ENCODE measurements around the gene MAP1B.

DNA sequence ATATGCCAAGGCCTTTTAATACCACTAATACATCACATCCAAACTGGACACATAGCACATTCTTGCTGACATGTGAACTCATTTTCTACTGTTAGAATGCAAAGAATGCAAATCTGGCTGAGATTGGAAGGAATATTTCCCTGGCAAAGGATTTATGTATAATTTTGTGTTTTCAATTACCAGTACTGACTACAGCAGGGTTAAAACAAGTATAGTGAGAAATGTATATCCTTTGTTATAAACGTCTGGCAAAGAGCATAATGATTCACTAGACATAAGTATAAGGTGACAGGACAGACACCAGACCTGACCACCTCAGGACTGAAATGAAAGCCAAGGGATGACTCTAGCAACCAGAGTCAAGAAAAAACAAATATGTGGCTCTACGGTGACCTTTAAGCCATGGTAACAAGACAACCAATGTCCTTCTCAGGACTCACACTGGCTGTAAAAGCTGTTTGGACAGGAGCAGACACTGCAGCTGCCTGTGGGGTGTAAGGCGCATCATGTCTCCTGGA lies 117.7 kb downstream of the MAP1B start:
- TF ChIP-seq, protein P1, sequence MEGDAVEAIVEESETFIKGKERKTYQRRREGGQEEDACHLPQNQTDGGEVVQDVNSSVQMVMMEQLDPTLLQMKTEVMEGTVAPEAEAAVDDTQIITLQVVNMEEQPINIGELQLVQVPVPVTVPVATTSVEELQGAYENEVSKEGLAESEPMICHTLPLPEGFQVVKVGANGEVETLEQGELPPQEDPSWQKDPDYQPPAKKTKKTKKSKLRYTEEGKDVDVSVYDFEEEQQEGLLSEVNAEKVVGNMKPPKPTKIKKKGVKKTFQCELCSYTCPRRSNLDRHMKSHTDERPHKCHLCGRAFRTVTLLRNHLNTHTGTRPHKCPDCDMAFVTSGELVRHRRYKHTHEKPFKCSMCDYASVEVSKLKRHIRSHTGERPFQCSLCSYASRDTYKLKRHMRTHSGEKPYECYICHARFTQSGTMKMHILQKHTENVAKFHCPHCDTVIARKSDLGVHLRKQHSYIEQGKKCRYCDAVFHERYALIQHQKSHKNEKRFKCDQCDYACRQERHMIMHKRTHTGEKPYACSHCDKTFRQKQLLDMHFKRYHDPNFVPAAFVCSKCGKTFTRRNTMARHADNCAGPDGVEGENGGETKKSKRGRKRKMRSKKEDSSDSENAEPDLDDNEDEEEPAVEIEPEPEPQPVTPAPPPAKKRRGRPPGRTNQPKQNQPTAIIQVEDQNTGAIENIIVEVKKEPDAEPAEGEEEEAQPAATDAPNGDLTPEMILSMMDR (IDR thresholded peaks at IDR 0.05) = no peak
- TF ChIP-seq EZH2 (IDR thresholded peaks at IDR 0.05) = no peak
- no peak for TF ChIP-seq EZH2phosphoT487 (IDR thresholded peaks at IDR 0.05)
